DOHH2 (cell line): ENCODE data around the gene SHC3.

ENCODE experiments used
- H3F3A ChIP-seq: fragments of 200-600 bp; sonication (generic), shearing (Covaris generic); 2 replicates; pipeline ENCODE4 v1.6.0; 2016; ENCODE audit warnings: antibody characterized with exemption, mild to moderate bottlenecking; ENCODE audit not compliant: control insufficient read depth, insufficient read depth
- H3K27ac ChIP-seq: fragments of 200-600 bp; sonication (generic); 2 replicates; pipeline ENCODE4 v1.5.1; 2014; ENCODE audit warnings: low read depth, mild to moderate bottlenecking, low read length, moderate library complexity
- H3K27me3 ChIP-seq: fragments of 200-600 bp; sonication (generic); 2 replicates; pipeline ENCODE4 v1.6.1; 2014; ENCODE audit warnings: mild to moderate bottlenecking, low read length, mixed read lengths; ENCODE audit not compliant: control insufficient read depth
- H3K36me3 ChIP-seq: fragments of 200-600 bp; sonication (generic); 2 replicates; pipeline ENCODE4 v1.6.1; 2014; ENCODE audit warnings: mild to moderate bottlenecking, low read length, moderate library complexity, mixed read lengths; ENCODE audit not compliant: control insufficient read depth
- H3K4me1 ChIP-seq: fragments of 200-600 bp; sonication (generic); 2 replicates; pipeline ENCODE4 v1.6.1; 2014; ENCODE audit warnings: mild to moderate bottlenecking, low read length, mixed read lengths; ENCODE audit not compliant: control insufficient read depth
- H3K4me2 ChIP-seq: fragments of 200-600 bp; sonication (generic); 2 replicates; pipeline ENCODE4 v1.6.0; 2014; ENCODE audit warnings: mild to moderate bottlenecking, low read length, moderate library complexity
- H3K4me3 ChIP-seq: fragments of 200-600 bp; sonication (generic); 2 replicates; pipeline ENCODE4 v1.5.1; 2014; ENCODE audit warnings: mild to moderate bottlenecking, low read length, mixed read lengths
- H3K79me2 ChIP-seq: fragments of 200-600 bp; sonication (generic); 2 replicates; pipeline ENCODE4 v1.6.1; 2014; ENCODE audit warnings: mild to moderate bottlenecking, low read length, mixed read lengths; ENCODE audit not compliant: control insufficient read depth
- H3K9me2 ChIP-seq: fragments of 200-600 bp; sonication (generic); replicated peaks from 2 replicates; pipeline ENCODE4 v1.6.1; 2014; ENCODE audit warnings: mild to moderate bottlenecking, low read length, mixed read lengths; ENCODE audit not compliant: control insufficient read depth
- H3K9me3 ChIP-seq: fragments of 200-600 bp; sonication (generic); 2 replicates; pipeline ENCODE4 v1.6.1; 2014; ENCODE audit warnings: antibody characterized with exemption, low read length, mixed read lengths; ENCODE audit not compliant: control insufficient read depth, insufficient read depth
- H4K20me1 ChIP-seq: fragments of 200-600 bp; sonication (generic); 2 replicates; pipeline ENCODE4 v1.6.0; 2014; ENCODE audit warnings: low read depth, mild to moderate bottlenecking, antibody characterized with exemption, low read length, moderate library complexity; ENCODE audit not compliant: control insufficient read depth, insufficient read depth
- CTCF ChIP-seq: fragments of 200-600 bp; sonication (generic); IDR thresholded peaks from one replicate; pipeline ENCODE4 v1.5.1; 2014; ENCODE audit warnings: antibody characterized with exemption, mild to moderate bottlenecking, low read depth, low read length; ENCODE audit not compliant: poor library complexity, severe bottlenecking
- EZH2phosphoT487 ChIP-seq: fragments of 200-600 bp; sonication (generic); IDR thresholded peaks from 2 replicates; pipeline ENCODE4 v1.6.1; 2017; ENCODE audit warnings: borderline replicate concordance, mild to moderate bottlenecking, antibody characterized with exemption, low read length, moderate library complexity, mixed read lengths

SHC3 gene

GRCh38 chr9:88960632-88961031, 218.0 kb downstream of the SHC3 start:
- no peak overlapping the region for H3K4me3 ChIP-seq
- no peak for TF ChIP-seq CTCF
- no peak for TF ChIP-seq EZH2phosphoT487
- H3K36me3 ChIP-seq = no peaks in the 10 kb centered on the region

GRCh38 chr9:88959727-88960469, 218.7 kb downstream of the SHC3 start:
- Histone ChIP-seq H4K20me1 (no peaks in the 10 kb centered on the region), H3K4me2 (no peak overlapping the region), H3F3A (no peaks in the 10 kb centered on the region), H3K27ac (no peak overlapping the region), H3K79me2 (no peaks in the 10 kb centered on the region), H3K36me3 (no peaks in the 10 kb centered on the region), H3K27me3 (0 out of 2 replicates have a peak, but pooled peaks cover 2% of the 10 kb centered on the region), H3K9me3 (no peaks in the 10 kb centered on the region), H3K4me1 (no peaks in the 10 kb centered on the region), H3K9me2 (no peaks in the 10 kb centered on the region), H3K4me3 (no peak overlapping the region)
- TF ChIP-seq EZH2phosphoT487 (no peak), CTCF (no peak)

More at GRCh38 chr9:88960632-88961031, 218.0 kb downstream of the SHC3 start:
- 0 out of 2 replicates have a peak, but pooled peaks cover 2% of the 10 kb centered on the region for H3K27me3 ChIP-seq
- H3F3A ChIP-seq = no peaks in the 10 kb centered on the region
- H3K4me1 ChIP-seq = no peaks in the 10 kb centered on the region
- no peak overlapping the region for H3K4me2 ChIP-seq
- H3K27ac ChIP-seq = no peak overlapping the region
- H3K9me2 ChIP-seq = no peaks in the 10 kb centered on the region
- H3K79me2 ChIP-seq = no peaks in the 10 kb centered on the region
- H3K9me3 ChIP-seq = no peaks in the 10 kb centered on the region
- no peaks in the 10 kb centered on the region for H4K20me1 ChIP-seq

GRCh38 chr9:88957526-88957925, 221.1 kb downstream of the SHC3 start:
- Histone ChIP-seq H3K36me3 (no peaks in the 10 kb centered on the region), H3K9me2 (no peaks in the 10 kb centered on the region), H3F3A (no peaks in the 10 kb centered on the region), H3K4me3 (no peak overlapping the region), H3K27me3 (peaks cover 6% of the 10 kb centered on the region; the same call in 1 of the 2 replicates), H3K9me3 (no peaks in the 10 kb centered on the region), H3K4me2 (no peak overlapping the region), H3K79me2 (no peaks in the 10 kb centered on the region), H4K20me1 (no peaks in the 10 kb centered on the region), H3K27ac (no peak overlapping the region), H3K4me1 (no peaks in the 10 kb centered on the region)
- TF ChIP-seq EZH2phosphoT487 (no peak), CTCF (no peak)
